Superior temporal gyrus (tissue), 1 donor: ENCODE results near the gene GPR52.
"Not testable (repeated sequence)": the region's sequence is repeated elsewhere in the genome, so short reads cannot be mapped to it uniquely, and the experiment has no call there.

Experiments
- DNase-seq: peaks from one replicate; pipeline ENCODE4 v3.0.0-alpha.2; 2016; ENCODE audit errors: extremely low spot score

Gene GPR52, protein sequence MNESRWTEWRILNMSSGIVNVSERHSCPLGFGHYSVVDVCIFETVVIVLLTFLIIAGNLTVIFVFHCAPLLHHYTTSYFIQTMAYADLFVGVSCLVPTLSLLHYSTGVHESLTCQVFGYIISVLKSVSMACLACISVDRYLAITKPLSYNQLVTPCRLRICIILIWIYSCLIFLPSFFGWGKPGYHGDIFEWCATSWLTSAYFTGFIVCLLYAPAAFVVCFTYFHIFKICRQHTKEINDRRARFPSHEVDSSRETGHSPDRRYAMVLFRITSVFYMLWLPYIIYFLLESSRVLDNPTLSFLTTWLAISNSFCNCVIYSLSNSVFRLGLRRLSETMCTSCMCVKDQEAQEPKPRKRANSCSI

GRCh38 chr1:174447866-174448530 lies at the start of gene GPR52:
Gene GPR52 (plus strand): TSS chr1:174447964. CDS start chr1:174448112, 148 bp downstream.
- peak; percentile 65 for DNase-seq

GRCh38 chr1:174398246-174398645 lies 49.5 kb upstream of the GPR52 start:
- no peak for DNase-seq

- no peak for DNase-seq
These were observed 48.6 kb upstream of the GPR52 start for GRCh38 chr1:174399211-174399610.

GRCh38 chr1:174401075-174401474 lies 46.7 kb upstream of the GPR52 start:
- no peak for DNase-seq

- DNase-seq = no peak
These were observed 42.5 kb upstream of the GPR52 start for GRCh38 chr1:174405219-174405618.

DNA sequence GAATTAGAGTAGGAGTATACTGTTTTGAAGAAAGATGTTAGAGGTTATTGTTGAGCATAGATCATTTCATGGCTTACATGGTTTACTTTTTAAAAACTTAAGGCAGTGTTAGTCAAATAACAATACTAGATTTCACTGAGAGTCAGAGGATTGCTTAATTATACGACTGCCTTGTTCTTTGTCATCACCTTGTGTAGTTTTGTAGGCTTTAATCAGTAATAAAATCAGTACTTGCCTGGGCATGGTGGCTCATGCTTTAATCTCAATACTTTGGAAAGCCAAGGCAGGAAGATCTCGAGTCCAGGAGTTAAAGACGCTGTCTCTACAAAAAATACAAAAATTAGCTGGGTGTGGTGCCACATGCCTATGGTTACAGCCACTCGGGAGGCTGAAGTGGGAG lies 41.3 kb upstream of the GPR52 start:
- no peak for DNase-seq

DNA sequence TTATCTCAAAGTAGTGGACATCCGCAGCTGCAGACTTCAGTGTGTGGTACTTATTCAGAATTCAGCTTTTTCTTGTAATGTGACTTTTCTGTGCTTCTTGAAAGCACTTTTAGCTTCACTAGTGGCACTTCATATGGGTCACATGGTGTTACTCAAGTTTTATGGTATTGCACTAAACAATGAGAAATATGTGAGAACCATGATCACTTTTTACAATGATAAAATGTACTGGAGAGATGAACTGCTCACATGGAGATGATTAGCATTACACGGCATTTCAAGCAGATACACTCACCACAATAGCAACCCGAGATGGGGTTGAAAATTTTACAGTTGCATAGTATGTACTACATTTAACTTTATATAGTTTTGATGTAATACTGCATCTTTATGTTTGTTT lies 40.1 kb upstream of the GPR52 start:
- DNase-seq = no peak

DNA sequence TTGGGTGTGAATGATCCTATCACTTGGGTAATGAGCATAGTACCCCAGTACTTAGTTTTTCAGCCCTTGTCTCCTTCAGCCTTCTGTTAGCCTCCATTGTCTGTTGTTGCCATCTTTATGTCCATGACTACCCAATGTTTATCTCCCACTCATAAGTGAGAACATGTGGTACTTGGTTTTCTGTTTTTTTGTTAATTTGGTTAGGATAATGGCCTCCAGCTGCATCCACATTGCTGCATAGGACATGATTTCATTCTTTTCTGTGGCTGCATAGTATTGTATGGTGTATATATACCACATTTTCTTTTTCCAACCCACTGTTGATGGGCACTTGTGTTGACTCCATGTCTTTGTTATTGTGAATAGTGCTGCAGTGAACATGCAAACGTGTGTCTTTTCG lies 39.6 kb upstream of the GPR52 start:
- no peak for DNase-seq

GRCh38 chr1:174409801-174410200 lies 38.0 kb upstream of the GPR52 start:
- DNase-seq = not testable (repeated sequence)

GRCh38 chr1:174413632-174414031 lies 34.1 kb upstream of the GPR52 start:
- no peak for DNase-seq

GRCh38 chr1:174414203-174414602 lies 33.6 kb upstream of the GPR52 start:
- DNase-seq = no peak

- DNase-seq = no peak
These were observed 32.3 kb upstream of the GPR52 start for GRCh38 chr1:174415506-174415905.

DNA sequence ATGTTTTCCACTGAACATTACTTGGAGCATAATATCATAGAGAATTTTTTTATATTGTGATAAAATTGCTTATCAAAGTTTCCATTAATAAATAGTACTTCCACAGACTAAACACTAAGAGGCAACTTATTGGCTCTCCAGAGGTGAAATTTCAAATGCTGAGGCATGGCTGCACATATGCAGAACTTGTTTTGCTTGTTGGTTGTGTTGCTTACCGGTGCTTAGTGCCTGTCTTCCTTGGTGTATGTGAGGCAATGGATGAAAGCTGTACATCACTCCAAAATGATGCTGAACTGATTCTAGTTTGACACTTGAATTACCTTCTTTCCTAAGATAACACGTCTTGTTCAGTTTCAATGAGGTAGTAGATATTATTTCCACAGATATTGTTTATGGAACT lies 29.8 kb upstream of the GPR52 start:
- DNase-seq = no peak

- DNase-seq = no peak
These were observed 22.6 kb upstream of the GPR52 start for GRCh38 chr1:174425121-174425520.

- no peak for DNase-seq
These were observed 21.6 kb upstream of the GPR52 start for GRCh38 chr1:174426153-174426552.

DNA sequence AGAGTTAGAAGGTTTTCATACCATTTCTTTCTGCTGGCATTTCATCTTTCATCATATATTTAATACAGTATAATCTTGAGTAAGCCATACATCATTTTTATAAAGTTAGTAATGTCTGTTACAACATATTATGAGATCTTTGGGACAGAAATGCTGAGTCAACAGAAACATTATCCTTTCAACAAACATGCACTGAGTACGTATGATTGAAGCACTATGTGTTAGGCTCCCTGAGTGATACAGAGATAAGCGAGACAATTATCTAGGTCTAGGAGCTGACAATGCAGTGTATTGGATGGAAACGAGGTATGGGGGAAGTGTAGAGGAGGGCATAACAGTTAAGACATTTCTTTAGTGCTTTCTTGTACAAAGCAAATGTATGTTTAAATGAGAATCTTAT lies 19.7 kb upstream of the GPR52 start:
- no peak for DNase-seq

DNA sequence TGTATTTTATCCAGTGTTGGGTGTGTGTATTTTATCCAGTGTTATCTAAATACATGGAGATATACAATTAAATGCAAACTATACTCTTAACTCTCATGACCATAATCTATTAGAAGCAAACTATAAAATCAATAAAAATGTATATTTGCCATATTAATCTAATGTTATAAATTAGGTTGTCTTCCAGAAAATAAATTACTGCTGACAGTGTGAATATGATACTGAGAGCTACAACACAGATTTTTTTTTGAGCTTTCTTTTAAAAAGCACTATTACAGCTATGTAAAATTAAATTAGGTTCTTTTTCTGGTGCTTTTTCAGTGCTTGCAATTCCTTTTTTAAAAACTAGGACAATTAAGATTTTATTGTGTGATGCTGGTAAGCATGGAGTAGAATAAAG lies 19.0 kb upstream of the GPR52 start:
- no peak for DNase-seq

GRCh38 chr1:174433451-174433850 lies 14.3 kb upstream of the GPR52 start:
- no peak for DNase-seq

DNA sequence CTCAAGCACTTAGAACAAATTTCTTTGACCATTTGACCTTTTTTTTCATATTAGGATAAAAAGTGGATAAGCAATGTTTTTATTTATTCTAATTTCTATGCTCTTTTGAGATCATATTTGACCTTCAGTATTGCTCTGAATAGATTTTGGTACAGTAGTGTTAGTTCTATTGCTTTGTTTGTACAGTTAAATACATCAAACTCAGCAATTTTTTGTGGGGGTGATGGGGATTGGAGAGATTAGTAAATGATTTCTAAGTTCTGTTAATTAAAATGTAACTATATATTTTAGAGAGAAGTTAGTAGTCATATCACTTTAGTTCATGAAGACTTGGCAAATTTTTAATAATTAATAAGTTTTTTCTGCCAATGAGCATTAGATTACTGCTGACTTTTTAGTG lies 2.4 kb upstream of the GPR52 start:
- DNase-seq = no peak

DNA sequence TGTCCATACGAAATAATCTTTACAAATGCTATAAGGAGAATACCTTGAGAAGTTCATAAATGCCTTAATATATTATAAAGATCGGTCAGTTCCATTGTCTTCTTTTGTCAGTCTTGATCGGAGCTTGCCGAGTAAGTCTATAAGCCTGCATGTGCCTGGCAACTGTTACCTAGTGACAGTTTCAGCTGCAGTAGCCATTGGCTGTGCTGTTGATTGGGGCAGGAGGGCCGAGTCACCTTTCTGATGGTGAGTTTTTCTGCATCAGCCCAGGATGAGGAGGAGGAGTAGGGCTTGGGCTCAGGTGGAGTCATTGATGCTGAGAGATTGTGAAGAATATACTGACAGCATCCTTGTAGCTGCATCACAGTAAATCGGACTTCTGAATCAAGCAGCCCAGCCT lies 1.9 kb upstream of the GPR52 start:
- peak; percentile 56 for DNase-seq

GRCh38 chr1:174448531-174448883 lies 743 bp downstream of the GPR52 start:
- DNase-seq = no peak

GRCh38 chr1:174448974-174449373 lies 1.2 kb downstream of the GPR52 start:
- DNase-seq = peak; percentile 53

GRCh38 chr1:174451408-174451807 lies 3.6 kb downstream of the GPR52 start:
- DNase-seq = no peak

DNA sequence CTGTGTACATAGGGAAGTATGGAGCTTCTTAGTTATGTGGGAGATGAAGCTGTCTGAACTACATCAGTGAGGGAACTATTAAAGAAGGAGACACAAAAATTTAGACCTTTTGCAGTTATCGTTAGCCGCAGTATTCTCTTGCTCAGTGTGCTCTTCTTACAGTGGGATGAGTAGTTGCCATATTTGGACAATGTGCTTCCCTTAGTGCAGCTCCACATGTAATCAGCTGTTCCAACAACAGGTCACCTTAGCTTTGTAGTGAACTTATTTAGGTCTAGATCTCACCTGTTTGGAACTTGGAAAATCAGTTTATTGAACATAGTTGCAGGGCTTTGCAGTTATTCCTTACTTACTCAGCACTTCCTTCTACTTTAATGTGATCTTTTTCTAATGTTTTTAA lies 18.1 kb downstream of the GPR52 start:
- DNase-seq = no peak
